H9 (cell line): ENCODE results near the gene IL20. TPM values are rescaled to one million over a fixed set of nuclear protein-coding genes. Genes with fewer than 3 reads are reported as not detected.

Source experiments
- DNase-seq: peaks from one replicate; pipeline ENCODE4 v3.0.0-alpha.2; 2017
- H2AFZ ChIP-seq: one replicate; pipeline ENCODE4 v1.6.1; 2013; ENCODE audit warnings: mild to moderate bottlenecking, low read length, control low read depth, moderate library complexity
- H2AK5ac ChIP-seq: 2 replicates; pipeline ENCODE4 v1.6.1; 2013; ENCODE audit warnings: low read length, control low read depth, mixed read lengths; ENCODE audit not compliant: insufficient read length
- H2BK120ac ChIP-seq: one replicate; pipeline ENCODE4 v1.6.1; 2013; ENCODE audit warnings: low read depth, mild to moderate bottlenecking, low read length, control low read depth, inconsistent platforms; ENCODE audit not compliant: poor library complexity, severe bottlenecking
- H2BK12ac ChIP-seq: 2 replicates; pipeline ENCODE4 v1.6.1; 2013; ENCODE audit warnings: low read length, control low read depth, mixed read lengths, low read depth; ENCODE audit not compliant: insufficient read length
- H2BK15ac ChIP-seq: 2 replicates; pipeline ENCODE4 v1.6.1; 2013; ENCODE audit warnings: low read depth, low read length, control low read depth
- H2BK20ac ChIP-seq: one replicate; pipeline ENCODE4 v1.6.1; 2013; ENCODE audit warnings: low read depth, mild to moderate bottlenecking, low read length, control low read depth, inconsistent platforms; ENCODE audit not compliant: poor library complexity, severe bottlenecking
- H2BK5ac ChIP-seq: 2 replicates; pipeline ENCODE4 v1.6.1; 2013; ENCODE audit warnings: low read length, control low read depth, mixed read lengths; ENCODE audit not compliant: insufficient read length
- H3K14ac ChIP-seq: 2 replicates; pipeline ENCODE4 v1.6.1; 2013; ENCODE audit warnings: low read length, control low read depth; ENCODE audit not compliant: insufficient read depth
- H3K18ac ChIP-seq: 2 replicates; pipeline ENCODE4 v1.6.1; 2013; ENCODE audit warnings: low read depth, mild to moderate bottlenecking, mixed read lengths, low read length, control low read depth; ENCODE audit not compliant: insufficient read length
- H3K23ac ChIP-seq: 2 replicates; pipeline ENCODE4 v1.6.1; 2013; ENCODE audit warnings: low read length, control low read depth, mixed read lengths, low read depth; ENCODE audit not compliant: insufficient read length
- H3K23me2 ChIP-seq: 2 replicates; pipeline ENCODE4 v1.6.1; 2013; ENCODE audit warnings: low read depth, mild to moderate bottlenecking, mixed read lengths, low read length, control low read depth; ENCODE audit not compliant: insufficient read length, poor library complexity, severe bottlenecking
- H3K27ac ChIP-seq: 2 replicates; pipeline ENCODE4 v1.5.1; 2013; ENCODE audit warnings: low read length, control low read depth, mixed read lengths, low read depth; ENCODE audit not compliant: insufficient read length
- H3K27me3 ChIP-seq: 2 replicates; pipeline ENCODE4 v1.6.1; 2013; ENCODE audit warnings: low read length, control low read depth, inconsistent platforms; ENCODE audit not compliant: insufficient read depth
- H3K4ac ChIP-seq: 2 replicates; pipeline ENCODE4 v1.6.1; 2013; ENCODE audit warnings: low read depth, mild to moderate bottlenecking, control low read depth, inconsistent platforms, low read length, moderate library complexity
- H3K4me1 ChIP-seq: 2 replicates; pipeline ENCODE4 v1.6.1; 2013; ENCODE audit warnings: low read length, control low read depth, inconsistent platforms; ENCODE audit not compliant: insufficient read depth
- H3K4me2 ChIP-seq: 2 replicates; pipeline ENCODE4 v1.6.1; 2013; ENCODE audit warnings: low read length, control low read depth, mixed read lengths; ENCODE audit not compliant: insufficient read length, insufficient read depth
- H3K56ac ChIP-seq: 2 replicates; pipeline ENCODE4 v1.6.1; 2013; ENCODE audit warnings: low read depth, mild to moderate bottlenecking, mixed read lengths, low read length, control low read depth; ENCODE audit not compliant: insufficient read length
- H3K79me1 ChIP-seq: 2 replicates; pipeline ENCODE4 v1.6.1; 2013; ENCODE audit warnings: low read depth, mild to moderate bottlenecking, moderate library complexity, low read length, control low read depth, inconsistent platforms; ENCODE audit not compliant: insufficient read depth, poor library complexity, severe bottlenecking
- H3K79me2 ChIP-seq: 2 replicates; pipeline ENCODE4 v1.6.1; 2013; ENCODE audit warnings: low read length, control low read depth, inconsistent platforms; ENCODE audit not compliant: insufficient read depth
- H3K9ac ChIP-seq: 2 replicates; pipeline ENCODE4 v1.6.1; 2013; ENCODE audit warnings: low read length, control low read depth, mixed read lengths; ENCODE audit not compliant: insufficient read length; ENCODE audit errors: extremely low read depth
- H3K9me3 ChIP-seq: one replicate; pipeline ENCODE4 v1.6.1; 2013; ENCODE audit warnings: low read depth, low read length, inconsistent platforms; ENCODE audit not compliant: control insufficient read depth
- H3T11ph ChIP-seq: one replicate; pipeline ENCODE4 v1.6.1; 2013; ENCODE audit warnings: mild to moderate bottlenecking, low read length, control low read depth, inconsistent platforms
- H4K20me1 ChIP-seq: one replicate; pipeline ENCODE4 v1.6.1; 2013; ENCODE audit not compliant: control insufficient read depth, insufficient read length, insufficient read depth
- H4K5ac ChIP-seq: 2 replicates; pipeline ENCODE4 v1.6.1; 2013; ENCODE audit warnings: low read depth, mild to moderate bottlenecking, mixed read lengths, low read length, control low read depth; ENCODE audit not compliant: insufficient read length
- H4K8ac ChIP-seq: replicated peaks from 2 replicates; pipeline ENCODE4 v1.6.1; 2013; ENCODE audit warnings: low read length, control low read depth, mixed read lengths, low read depth; ENCODE audit not compliant: insufficient read length
- H4K91ac ChIP-seq: 2 replicates; pipeline ENCODE4 v1.6.1; 2013; ENCODE audit warnings: low read depth, mild to moderate bottlenecking, moderate library complexity, mixed read lengths, low read length, control low read depth; ENCODE audit not compliant: insufficient read length
- H3K27ac Mint-ChIP-seq, 3 experiments: 2 replicates in 2 of 3; 3 replicates in 1 of 3; pipeline ENCODE4 v1.8.0; 2020 to 2021; ENCODE audit warnings: mixed read lengths in 3 of 3, mild to moderate bottlenecking in 1 of 3, moderate library complexity in 1 of 3
- H3K27me3 Mint-ChIP-seq: 2 replicates; pipeline ENCODE4 v1.8.0; 2021; ENCODE audit warnings: low read depth, mild to moderate bottlenecking, moderate library complexity, mixed read lengths
- H3K36me3 Mint-ChIP-seq, 3 experiments: 2 replicates in 2 of 3; 3 replicates in 1 of 3; pipeline ENCODE4 v1.8.0; 2020 to 2021; ENCODE audit warnings: low read depth in 3 of 3, mixed read lengths in 3 of 3; ENCODE audit not compliant: insufficient read depth in 1 of 3
- H3K4me1 Mint-ChIP-seq, 2 experiments: 2 replicates each; pipeline ENCODE4 v1.8.0; 2020; ENCODE audit warnings: mixed read lengths in 2 of 2
- H3K4me3 Mint-ChIP-seq, 2 experiments: 2 replicates in 1 of 2; 3 replicates in 1 of 2; pipeline ENCODE4 v1.8.0; 2020 to 2021; ENCODE audit warnings: mild to moderate bottlenecking in 2 of 2, mixed read lengths in 2 of 2, moderate library complexity in 1 of 2
- H3K9me3 Mint-ChIP-seq, 2 experiments: 2 replicates in 1 of 2; 3 replicates in 1 of 2; pipeline ENCODE4 v1.8.0; 2020; ENCODE audit warnings: mild to moderate bottlenecking in 2 of 2, mixed read lengths in 2 of 2, moderate library complexity in 1 of 2
- CTCF ChIP-seq: fragments of 200-600 bp; sonication (generic); conservative IDR thresholded peaks from 3 replicates; pipeline ENCODE4 v1.8.0; 2021; ENCODE audit warnings: antibody characterized with exemption, mild to moderate bottlenecking
- WGBS: extraction: QIAGEN DNeasy Blood & Tissue Kit; methylation state at CpG from one replicate; pipeline ENCODE4 v1.1.7; 2013; ENCODE audit warnings: missing lambda C conversion rate, low lambda C conversion rate, mixed read lengths; ENCODE audit not compliant: insufficient read length; ENCODE audit errors: extremely low coverage; 5-methylcytosine and 5-hydroxymethylcytosine counted together
- total RNA-seq: library from RNA; stranded (reverse); gene quantifications from 2 replicates; pipeline ENCODE4 v1.2.1, GENCODE V29; 2021

IL20 gene
- total RNA-seq, 1 experiment from 2014 or later = not detected

DNA sequence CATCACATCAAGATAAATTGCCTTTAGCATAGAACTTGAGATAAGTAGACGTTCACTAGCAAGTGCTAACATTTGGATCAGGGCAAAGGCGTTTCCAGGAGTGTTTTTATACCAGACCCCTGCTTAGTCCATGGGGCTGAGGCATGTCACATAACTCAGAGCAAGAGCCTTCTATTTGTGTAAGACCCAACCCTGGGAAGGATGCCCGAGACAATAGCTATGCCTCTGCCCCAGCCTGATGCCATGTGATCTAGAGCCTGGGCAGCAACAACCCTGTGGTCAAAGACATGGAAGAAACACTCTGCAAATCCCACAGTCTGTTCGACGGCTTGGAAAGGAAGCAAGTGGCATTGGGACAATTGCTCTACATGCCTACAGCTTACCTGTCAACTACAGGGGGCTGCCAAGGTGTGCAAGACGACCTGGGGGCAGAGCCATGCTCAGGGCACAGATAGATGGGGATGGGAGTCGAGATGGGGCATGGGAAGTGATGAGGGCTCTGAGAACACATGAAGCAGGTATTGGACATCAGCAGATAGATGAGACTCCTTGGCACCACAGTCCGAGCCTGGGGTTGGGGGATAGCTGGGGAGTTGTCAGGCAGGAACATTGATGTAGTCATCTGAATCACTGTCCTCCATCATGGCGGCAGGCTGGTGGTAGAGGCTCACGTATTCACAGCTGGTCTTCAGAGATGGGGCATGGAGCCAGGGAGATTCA is 39.2 kb downstream of the IL20 start:
- Mint-ChIP-seq H3K36me3 (no peaks in the 10 kb centered on the region; a peak in 1 of 7 replicates), H3K9me3 (no peaks in the 10 kb centered on the region), H3K4me1 (peaks cover 5 to 16% of the 10 kb centered on the region in 2 experiments), H3K27ac (no peak overlapping the region), H3K27me3 (peaks cover 51% of the 10 kb centered on the region), H3K4me3 (no peak overlapping the region)
- Histone ChIP-seq H3T11ph (no peak overlapping the region), H3K4me2 (no peak overlapping the region), H2AK5ac (no peak overlapping the region), H3K23me2 (peaks cover 4% of the 10 kb centered on the region), H3K14ac (no peak overlapping the region), H3K9ac (no peak overlapping the region), H3K9me3 (no peaks in the 10 kb centered on the region), H4K8ac (no peak overlapping the region), H3K79me1 (no peaks in the 10 kb centered on the region), H4K91ac (no peak overlapping the region), H2BK5ac (no peak overlapping the region), H4K5ac (no peak overlapping the region), H2BK20ac (no peak overlapping the region), H3K27ac (no peak overlapping the region), H2BK15ac (no peak overlapping the region), H4K20me1 (no peaks in the 10 kb centered on the region), H3K23ac (no peak overlapping the region), H3K56ac (no peak overlapping the region), H2BK12ac (no peak overlapping the region), H2AFZ (no peak overlapping the region), H3K4me1 (0 out of 2 replicates have a peak, but pooled peaks cover 3% of the 10 kb centered on the region), H3K4ac (no peak overlapping the region), H3K79me2 (no peaks in the 10 kb centered on the region), H3K27me3 (peaks cover 11% of the 10 kb centered on the region; the same call in 1 of the 2 replicates), H3K18ac (no peak overlapping the region), H2BK120ac (no peak overlapping the region)
- WGBS = no CpG with 5 or more reads among the region's 10 CpGs
- DNase-seq = no peak
- no peak for TF ChIP-seq CTCF
